SU-DHL-6 (cell line): Measurements from ENCODE around the gene SP2.

Experiments
- H2AFZ ChIP-seq: fragments of 200-600 bp; sonication (generic); 2 replicates; pipeline ENCODE4 v1.6.1; 2014; ENCODE audit warnings: low read depth, mild to moderate bottlenecking, moderate library complexity, mixed read lengths, antibody characterized with exemption, low read length; ENCODE audit not compliant: severe bottlenecking
- H3F3A ChIP-seq: fragments of 200-600 bp; shearing (Covaris generic); 2 replicates; pipeline ENCODE4 v1.6.0; 2016; ENCODE audit warnings: antibody characterized with exemption, mild to moderate bottlenecking; ENCODE audit not compliant: insufficient read depth
- H3K27ac ChIP-seq: fragments of 200-600 bp; sonication (generic); 2 replicates; pipeline ENCODE4 v1.5.1; 2016; ENCODE audit warnings: low read depth, mild to moderate bottlenecking, low read length, moderate library complexity, mixed read lengths
- H3K27me3 ChIP-seq: fragments of 200-600 bp; sonication (generic), shearing (Covaris generic); 2 replicates; pipeline ENCODE4 v1.6.0; 2014; ENCODE audit warnings: mild to moderate bottlenecking, low read length
- H3K36me3 ChIP-seq: fragments of 200-600 bp; sonication (generic); 2 replicates; pipeline ENCODE4 v1.6.1; 2014; ENCODE audit warnings: mild to moderate bottlenecking, low read length, mixed read lengths
- H3K4me2 ChIP-seq: fragments of 300-600, 200-600 bp; shearing (Covaris generic), sonication (generic); 2 replicates; pipeline ENCODE4 v1.6.0; 2014; ENCODE audit warnings: low read length, low read depth, mild to moderate bottlenecking; ENCODE audit not compliant: poor library complexity, severe bottlenecking
- H3K4me3 ChIP-seq: fragments of 200-600 bp; sonication (generic); 2 replicates; pipeline ENCODE4 v1.5.1; 2014; ENCODE audit warnings: antibody characterized with exemption, low read length, mild to moderate bottlenecking, mixed read lengths; ENCODE audit not compliant: insufficient read depth, poor library complexity, severe bottlenecking
- H3K79me2 ChIP-seq: fragments of 200-600 bp; sonication (generic); 2 replicates; pipeline ENCODE4 v1.6.1; 2014; ENCODE audit warnings: mild to moderate bottlenecking, low read length, moderate library complexity; ENCODE audit not compliant: insufficient read depth
- H3K9ac ChIP-seq: fragments of 200-600 bp; sonication (generic); 2 replicates; pipeline ENCODE4 v1.7.0; 2014; ENCODE audit warnings: mild to moderate bottlenecking, low read length
- H3K9me2 ChIP-seq: fragments of 200-600 bp; sonication (generic); replicated peaks from 2 replicates; pipeline ENCODE4 v1.6.1; 2014; ENCODE audit warnings: low read length; ENCODE audit not compliant: insufficient read depth
- H3K9me3 ChIP-seq: fragments of 200-600 bp; sonication (generic); 2 replicates; pipeline ENCODE4 v1.6.1; 2014; ENCODE audit warnings: low read length, mixed read lengths; ENCODE audit not compliant: insufficient read depth
- H4K20me1 ChIP-seq: fragments of 200-600 bp; sonication (generic); 2 replicates; pipeline ENCODE4 v1.6.1; 2014; ENCODE audit warnings: low read depth, mild to moderate bottlenecking, antibody characterized with exemption, low read length, moderate library complexity, mixed read lengths
- EZH2phosphoT487 ChIP-seq: fragments of 200-600 bp; sonication (generic), shearing (Covaris generic); conservative IDR thresholded peaks from 2 replicates; pipeline ENCODE4 v1.6.1; 2018; ENCODE audit warnings: mild to moderate bottlenecking, antibody characterized with exemption, low read length, moderate library complexity, mixed read lengths
- TF ChIP-seq, protein P1 (sequence below): fragments of 200-600 bp; sonication (generic); IDR thresholded peaks from one replicate; pipeline ENCODE4 v1.5.1; 2017; ENCODE audit warnings: antibody characterized with exemption, mild to moderate bottlenecking, low read length, moderate library complexity; ENCODE audit not compliant: insufficient read depth, poor library complexity, severe bottlenecking

Gene SP2

DNA sequence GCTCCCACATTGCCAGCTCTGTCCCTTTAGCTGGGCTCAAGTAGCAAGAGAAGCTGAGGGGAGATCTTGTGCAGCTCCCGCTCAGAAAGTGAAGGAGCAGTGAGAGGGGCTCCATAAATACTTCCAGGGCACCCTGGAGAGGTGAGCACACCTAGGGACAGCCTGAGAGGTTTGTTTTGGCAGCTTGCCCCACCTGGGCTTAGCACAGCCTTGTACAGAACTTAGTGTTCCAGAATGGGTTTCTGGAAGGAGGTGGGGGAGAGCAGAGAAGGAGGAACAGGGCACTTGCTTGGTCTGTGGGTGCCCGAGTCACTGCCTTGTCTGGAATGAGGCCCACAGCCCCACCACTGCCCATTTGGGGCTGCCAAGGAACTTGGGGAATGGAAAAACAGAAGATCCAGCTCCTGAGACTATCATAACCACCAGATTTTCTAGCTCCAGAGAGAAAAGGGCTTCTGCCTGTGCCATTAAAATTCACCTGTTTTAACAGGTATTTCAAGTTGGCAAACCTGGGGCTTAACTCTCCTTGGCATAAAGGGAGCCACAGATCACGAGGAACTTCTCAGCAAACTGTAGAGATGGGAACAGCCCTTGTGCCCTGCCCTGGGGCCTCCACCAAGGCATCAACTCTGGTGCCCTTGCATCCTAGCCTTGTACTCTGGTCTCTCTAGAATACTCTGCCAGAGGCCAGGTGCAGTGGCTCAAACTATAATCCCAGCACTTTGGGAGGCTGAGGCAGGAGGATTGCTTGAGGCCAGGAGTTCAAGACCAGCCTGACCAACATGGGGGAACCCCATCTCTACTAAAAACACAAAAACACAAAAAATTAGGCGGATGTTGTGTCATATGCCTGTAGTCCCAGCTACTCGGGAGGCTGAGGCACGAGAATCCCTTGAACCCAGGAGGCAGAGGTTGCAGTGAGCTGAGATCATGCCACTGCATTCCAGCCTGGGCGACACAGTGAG, 59.7 kb downstream of the SP2 start:
- no peak overlapping the region for H3K27ac ChIP-seq

DNA sequence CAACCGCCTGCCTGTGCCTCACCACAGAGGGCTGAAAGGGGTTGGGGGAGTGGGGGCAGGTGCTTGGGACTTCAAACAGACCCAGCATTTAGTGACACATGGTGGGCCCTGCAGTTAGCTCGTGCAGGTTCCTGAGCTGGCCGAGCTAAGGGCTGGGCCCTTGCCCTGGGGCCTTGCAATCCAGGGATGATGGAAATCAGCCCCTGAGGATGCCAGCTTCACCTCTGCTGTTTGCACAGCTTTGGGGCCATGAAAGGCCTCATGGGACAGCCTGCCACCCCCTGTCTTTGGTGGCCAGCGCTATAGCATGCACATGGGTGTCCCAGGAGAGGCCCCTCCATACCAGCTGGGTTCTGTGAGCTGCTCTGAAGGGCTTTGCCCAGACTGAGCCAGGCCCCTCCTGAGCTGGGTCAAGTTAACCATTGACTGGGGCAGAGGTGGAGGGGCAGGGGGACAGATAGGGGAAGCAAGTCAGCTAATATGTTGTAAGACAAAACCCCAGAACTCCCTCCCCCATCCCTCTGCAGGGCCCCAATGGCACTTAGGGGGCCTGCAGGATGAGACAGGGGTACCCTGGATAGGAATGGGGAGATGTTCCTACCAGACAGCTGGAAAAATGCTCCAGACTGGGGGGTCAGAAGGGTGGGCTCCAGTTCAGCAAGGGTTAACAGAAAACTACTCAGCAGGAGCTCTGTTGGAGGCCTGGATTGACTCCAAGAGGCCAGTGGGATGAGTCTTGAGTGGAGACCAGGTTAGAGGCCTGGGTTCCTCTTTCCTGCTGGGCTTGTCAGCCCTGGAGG, 61.0 kb downstream of the SP2 start:
- H3K79me2 ChIP-seq, result no peaks in the 10 kb centered on the region
- H3K4me3 ChIP-seq, result no peak overlapping the region
- H3K27ac ChIP-seq, result no peak overlapping the region
- H4K20me1 ChIP-seq, result no peaks in the 10 kb centered on the region
- H3K36me3 ChIP-seq, result no peaks in the 10 kb centered on the region
- TF ChIP-seq, protein P1, sequence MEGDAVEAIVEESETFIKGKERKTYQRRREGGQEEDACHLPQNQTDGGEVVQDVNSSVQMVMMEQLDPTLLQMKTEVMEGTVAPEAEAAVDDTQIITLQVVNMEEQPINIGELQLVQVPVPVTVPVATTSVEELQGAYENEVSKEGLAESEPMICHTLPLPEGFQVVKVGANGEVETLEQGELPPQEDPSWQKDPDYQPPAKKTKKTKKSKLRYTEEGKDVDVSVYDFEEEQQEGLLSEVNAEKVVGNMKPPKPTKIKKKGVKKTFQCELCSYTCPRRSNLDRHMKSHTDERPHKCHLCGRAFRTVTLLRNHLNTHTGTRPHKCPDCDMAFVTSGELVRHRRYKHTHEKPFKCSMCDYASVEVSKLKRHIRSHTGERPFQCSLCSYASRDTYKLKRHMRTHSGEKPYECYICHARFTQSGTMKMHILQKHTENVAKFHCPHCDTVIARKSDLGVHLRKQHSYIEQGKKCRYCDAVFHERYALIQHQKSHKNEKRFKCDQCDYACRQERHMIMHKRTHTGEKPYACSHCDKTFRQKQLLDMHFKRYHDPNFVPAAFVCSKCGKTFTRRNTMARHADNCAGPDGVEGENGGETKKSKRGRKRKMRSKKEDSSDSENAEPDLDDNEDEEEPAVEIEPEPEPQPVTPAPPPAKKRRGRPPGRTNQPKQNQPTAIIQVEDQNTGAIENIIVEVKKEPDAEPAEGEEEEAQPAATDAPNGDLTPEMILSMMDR, result no peak
- no peak for TF ChIP-seq EZH2phosphoT487
- H3K9me3 ChIP-seq, result no peaks in the 10 kb centered on the region
- H3K4me2 ChIP-seq, result no peak overlapping the region
- H2AFZ ChIP-seq, result no peak overlapping the region
- no peaks in the 10 kb centered on the region for H3F3A ChIP-seq
- H3K27me3 ChIP-seq, result no peaks in the 10 kb centered on the region
- H3K9ac ChIP-seq, result no peak overlapping the region
- no peaks in the 10 kb centered on the region for H3K9me2 ChIP-seq

More for the DNA sequence above, 59.7 kb downstream of the SP2 start:
- H2AFZ ChIP-seq, result no peak overlapping the region
- no peaks in the 10 kb centered on the region for H3K36me3 ChIP-seq
- no peaks in the 10 kb centered on the region for H3K9me2 ChIP-seq
- no peaks in the 10 kb centered on the region for H4K20me1 ChIP-seq
- no peak overlapping the region for H3K4me2 ChIP-seq
- H3K4me3 ChIP-seq, result no peak overlapping the region
- TF ChIP-seq, protein P1, result no peak
- TF ChIP-seq EZH2phosphoT487, result no peak
- H3K79me2 ChIP-seq, result no peaks in the 10 kb centered on the region
- no peaks in the 10 kb centered on the region for H3F3A ChIP-seq
- no peak overlapping the region for H3K9ac ChIP-seq
- H3K27me3 ChIP-seq, result no peaks in the 10 kb centered on the region
- no peaks in the 10 kb centered on the region for H3K9me3 ChIP-seq

DNA sequence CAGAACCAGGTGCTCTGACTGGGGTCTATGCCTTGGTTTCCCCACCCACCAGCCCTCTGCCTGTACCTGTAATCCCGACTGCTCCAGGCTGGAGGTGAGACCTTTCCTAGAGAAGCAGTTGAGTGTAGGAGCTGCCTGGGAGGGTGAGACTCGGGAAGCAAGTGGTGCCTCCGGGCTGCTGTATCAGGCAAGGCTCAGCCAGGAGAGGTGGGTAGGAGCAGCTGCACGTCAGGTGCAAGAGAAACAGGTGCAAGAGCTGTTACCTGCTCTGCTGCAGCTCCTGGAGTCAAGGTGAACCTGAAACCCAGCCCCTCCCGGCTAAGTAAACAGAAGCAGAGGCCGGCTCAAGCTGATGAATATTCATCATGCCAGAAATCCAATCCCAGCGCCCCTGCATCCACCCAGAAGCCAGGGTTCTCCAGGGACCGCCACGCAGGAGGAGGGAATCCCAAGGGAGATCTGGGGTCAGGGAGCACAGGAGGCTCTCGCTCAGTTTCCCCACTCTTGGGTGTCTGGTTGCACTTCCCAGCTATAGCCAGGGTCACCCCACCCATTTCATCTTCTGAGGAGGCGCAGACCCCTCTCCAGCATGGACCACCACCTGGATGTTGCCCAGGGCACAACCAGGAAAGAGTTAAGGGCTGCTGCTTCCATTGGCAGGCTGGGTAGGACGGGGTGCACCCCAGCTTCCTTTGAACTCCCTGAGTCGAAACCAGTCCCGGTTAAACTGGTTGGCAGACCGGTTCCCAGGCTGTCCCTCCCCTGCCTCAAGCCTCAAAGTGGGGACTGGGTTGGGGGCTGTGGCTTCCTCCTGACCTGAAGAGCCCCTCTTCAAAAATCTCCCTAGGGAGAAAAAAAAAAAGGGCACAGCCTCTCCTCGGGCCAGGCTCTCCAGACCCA, 61.8 kb downstream of the SP2 start, which contains the start of gene PRR15L:
TSS of gene PRR15L (minus strand) at position 293 of the 900 bp plus-strand sequence. CDS start 4,649 bp downstream, outside the sequence.
- Histone ChIP-seq H2AFZ (no peak within 1 kb of the TSS), H3K27me3 (no peaks in the 10 kb centered on the region), H3K9me3 (no peaks in the 10 kb centered on the region), H4K20me1 (no peaks in the 10 kb centered on the region), H3K9ac (no peak within 1 kb of the TSS), H3K9me2 (no peaks in the 10 kb centered on the region), H3K4me2 (no peak within 1 kb of the TSS), H3K27ac (no peak within 1 kb of the TSS), H3K79me2 (no peaks in the 10 kb centered on the region), H3K4me3 (no peak within 1 kb of the TSS), H3F3A (no peaks in the 10 kb centered on the region), H3K36me3 (no peaks in the 10 kb centered on the region)
- TF ChIP-seq, protein P1, result no peak
- no peak for TF ChIP-seq EZH2phosphoT487
